ENCODE results near the gene ELP4.

Gene ELP4

DNA sequence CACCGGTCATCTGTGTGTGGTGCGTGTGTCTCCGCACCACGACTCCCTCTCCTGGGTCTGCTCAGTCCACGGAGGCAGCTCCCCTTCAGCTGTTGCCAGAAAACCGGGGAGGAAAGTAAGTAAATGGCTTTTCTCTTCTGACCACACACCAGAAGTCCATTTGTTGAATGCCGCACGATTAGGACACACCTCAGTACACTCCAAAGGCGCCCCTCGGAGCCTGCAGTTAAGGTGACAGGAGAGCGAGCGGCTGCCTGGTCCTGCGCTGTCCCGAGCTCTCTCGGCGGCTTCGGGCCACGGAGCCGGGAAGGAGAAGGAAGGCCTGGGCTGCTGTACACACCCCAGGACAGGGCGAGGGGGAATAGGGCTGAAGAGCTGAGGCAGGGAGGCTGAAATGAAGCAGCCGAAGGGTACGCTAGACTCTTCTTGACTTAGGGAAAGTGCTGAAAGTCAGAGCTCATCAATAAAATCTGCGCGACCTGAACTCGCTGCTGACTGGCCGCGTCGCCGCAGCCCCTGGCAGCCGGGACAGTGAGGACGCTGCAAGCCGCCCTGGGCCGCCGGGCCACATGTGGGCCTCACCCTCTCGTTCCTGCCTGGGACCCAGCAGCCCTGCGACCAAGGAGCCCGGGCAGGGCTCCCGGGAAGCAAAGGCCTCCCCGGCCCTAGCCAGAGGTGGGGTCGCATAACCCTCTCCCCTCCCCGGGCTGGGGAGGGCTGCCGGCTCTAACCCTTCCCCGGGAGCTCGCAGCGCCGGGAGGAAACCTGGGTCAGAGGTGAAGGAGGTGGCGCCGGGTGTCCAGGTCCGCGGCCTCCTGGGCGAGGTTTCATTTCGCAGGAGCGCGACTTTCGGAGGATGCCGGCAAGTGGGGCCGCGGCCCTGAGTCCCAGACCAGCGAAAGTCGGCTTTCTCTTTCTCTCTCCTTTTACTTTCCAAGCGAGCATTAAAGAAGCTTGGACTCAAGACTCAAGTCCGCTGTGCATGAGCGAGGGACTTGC is 303.1 kb downstream of the ELP4 start:
- H3K4me3 ChIP-seq (ENCODE audit: low read depth, low read length), result peak overlapping the region; percentile 36
- no peak for TF ChIP-seq CTCF (IDR thresholded peaks at IDR 0.05; ENCODE audit: low read depth, low read length, missing control alignments)
- no peak for DNase-seq (ENCODE audit: low read depth)

DNA sequence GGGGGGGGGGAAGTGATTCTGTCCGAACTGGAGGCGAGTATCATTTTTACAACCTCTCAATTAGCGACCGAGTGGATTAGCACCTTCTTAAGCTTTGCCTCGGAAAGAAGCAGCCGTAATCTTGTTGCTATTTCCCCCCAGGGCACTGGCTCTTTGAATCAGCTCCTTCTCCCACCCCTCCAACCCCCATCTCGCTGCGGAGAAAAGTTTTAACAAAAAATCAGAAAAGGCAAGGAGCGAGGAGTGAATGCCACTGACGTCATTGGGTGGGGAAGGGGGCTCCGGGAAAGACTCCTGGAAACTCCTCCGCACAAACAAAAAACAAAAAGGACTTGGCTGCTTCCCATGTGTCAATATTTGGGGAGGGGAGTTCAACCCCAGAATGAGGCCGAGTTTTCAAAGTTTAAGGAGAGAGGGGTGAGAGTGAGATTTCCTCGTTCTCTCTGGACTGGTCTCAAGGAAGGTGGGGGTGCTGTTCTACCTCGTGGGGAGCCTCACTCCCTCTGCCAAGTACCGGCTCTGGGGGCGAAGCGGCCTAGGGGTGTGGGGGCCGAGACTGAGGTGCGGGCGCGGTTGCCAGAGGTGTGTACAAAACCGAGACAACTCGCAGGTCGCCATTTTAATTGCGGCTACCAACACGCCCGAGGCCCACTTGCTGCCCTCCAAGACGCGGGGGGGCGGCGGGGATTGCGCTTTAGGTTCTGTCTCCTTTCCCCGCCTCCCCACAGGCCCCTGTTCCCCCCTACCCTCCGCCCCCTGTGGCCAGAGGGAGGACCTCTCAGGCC is 304.0 kb downstream of the ELP4 start:
- no peak for TF ChIP-seq CTCF (IDR thresholded peaks at IDR 0.05; ENCODE audit: low read depth, low read length, missing control alignments)
- peak overlapping the region; percentile 36; the same call in 1 of the 2 replicates for H3K4me3 ChIP-seq (ENCODE audit: low read depth, low read length)
- DNase-seq (ENCODE audit: low read depth), result no peak

GRCh38 chr11:31814176-31814868 is 304.8 kb downstream of the ELP4 start:
- no peak for DNase-seq (ENCODE audit: low read depth)
- no peak overlapping the region for H3K4me3 ChIP-seq (ENCODE audit: low read depth, low read length)
- no peak for TF ChIP-seq CTCF (IDR thresholded peaks at IDR 0.05; ENCODE audit: low read depth, low read length, missing control alignments)

DNA sequence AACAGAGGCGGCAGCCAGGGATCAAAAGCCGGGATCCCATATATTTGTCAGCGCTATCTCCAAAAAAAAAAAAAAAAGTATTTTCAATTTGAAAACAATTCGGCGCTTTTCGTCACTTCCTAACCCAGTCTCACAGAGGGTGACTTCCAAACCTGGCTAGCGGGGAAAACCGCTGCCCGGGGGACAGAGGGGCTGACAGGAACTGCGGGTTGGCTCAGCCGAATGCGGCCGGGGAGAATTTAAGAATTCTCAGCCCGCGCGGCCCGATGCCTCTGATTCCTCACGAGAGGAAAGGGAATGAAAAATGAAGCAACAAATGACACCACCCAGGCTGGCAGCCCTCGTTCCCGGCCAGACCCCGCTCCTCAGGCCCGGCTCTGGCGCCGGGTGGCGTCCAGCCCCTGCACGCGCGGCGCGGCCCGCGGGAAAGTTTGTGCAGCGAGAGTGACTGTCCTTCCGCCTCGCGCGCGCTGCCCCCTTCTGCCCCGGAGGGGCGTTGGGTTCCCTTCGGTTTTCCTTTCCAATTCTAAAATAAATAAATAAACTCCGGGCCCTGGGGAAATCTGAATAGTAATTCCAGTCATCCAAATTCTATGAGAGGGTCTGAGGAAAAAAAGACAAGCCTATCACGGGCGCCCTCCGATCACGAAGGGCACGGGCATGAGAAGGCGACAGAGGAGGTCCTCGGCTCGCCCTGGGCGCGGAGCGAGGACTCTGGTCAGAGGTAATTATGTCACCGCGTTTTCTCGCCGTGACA is 306.3 kb downstream of the ELP4 start:
- TF ChIP-seq CTCF (IDR thresholded peaks at IDR 0.05; ENCODE audit: low read depth, low read length, missing control alignments), result no peak
- DNase-seq (ENCODE audit: low read depth), result no peak
- no peak overlapping the region for H3K4me3 ChIP-seq (ENCODE audit: low read depth, low read length)

DNA sequence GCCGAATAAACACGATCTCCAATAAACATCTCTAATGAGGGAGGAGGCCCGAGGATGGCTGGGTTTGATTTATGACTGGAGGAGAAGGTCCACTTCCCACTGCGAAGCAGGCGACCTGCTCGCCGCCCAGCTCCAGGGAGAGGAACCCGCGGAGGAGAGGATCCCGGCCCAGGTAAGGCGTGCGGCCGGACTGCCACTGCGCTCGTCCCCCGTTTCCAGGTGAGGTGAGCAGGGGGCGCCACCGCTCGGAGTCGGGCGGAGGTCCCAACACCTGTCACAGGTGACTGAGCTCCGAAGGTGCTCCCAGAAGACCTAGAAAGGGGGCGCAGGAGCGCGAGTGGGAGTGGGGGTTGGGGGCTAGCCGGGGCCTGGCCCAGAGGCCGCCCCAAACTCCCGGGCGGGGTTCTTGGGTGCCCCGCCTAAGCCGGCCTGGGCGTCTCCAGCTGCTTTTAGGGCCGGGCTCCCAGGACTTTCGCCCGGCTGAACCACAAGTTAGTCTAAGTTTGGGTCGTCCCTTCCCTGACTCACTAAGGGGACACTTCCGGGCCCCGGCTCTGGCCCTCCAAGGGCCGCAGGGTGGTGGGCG is 307.0 kb downstream of the ELP4 start:
- DNase-seq (ENCODE audit: low read depth), result no peak
- H3K4me3 ChIP-seq (ENCODE audit: low read depth, low read length), result no peak overlapping the region
- no peak for TF ChIP-seq CTCF (IDR thresholded peaks at IDR 0.05; ENCODE audit: low read depth, low read length, missing control alignments)

All from GM12864 (cell line).